ENCODE data around the gene TOR1AIP1. TPM values are rescaled to one million over a fixed set of nuclear protein-coding genes. Genes with fewer than 3 reads are reported as not detected.

Gene TOR1AIP1
- total and polyA plus RNA-seq, 5 experiments from 2014 or later = 46.9 to 63.0 (median 55.1) TPM

DNA sequence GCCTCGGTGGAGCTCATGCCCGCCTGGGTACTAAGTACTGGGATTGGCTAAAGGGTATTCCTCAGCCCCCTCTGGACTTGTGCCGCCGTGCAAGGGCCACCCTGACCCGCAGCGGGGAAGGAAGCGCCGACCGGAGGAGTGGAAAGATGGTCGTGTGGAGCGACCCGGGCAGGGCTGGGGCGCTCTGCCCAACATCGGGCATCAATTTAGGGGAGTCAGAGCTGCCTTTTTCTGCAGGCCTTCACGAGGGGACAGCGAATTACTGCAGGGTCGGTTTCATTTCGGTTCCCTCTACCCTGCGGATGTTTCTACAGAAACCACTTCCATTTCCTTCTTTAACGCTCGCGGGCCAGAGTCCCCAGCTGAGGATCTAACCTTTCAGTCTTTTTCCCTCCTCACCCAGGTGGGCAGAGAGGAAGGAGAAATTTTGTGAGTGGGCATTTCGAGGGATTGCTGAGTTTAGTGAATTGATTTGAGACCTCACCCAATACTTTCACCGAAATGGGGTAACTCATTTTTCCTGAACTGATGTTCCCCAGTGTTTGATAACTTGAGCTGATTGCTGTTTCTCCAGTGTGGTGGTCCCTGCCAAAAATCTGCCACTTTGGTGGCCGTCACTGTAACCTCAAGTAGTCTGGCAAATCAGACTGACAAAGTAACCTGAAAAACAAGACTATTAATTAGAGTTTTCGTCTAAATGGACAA lies 1.1 kb downstream of the TOR1AIP1 start:
- POLR2A ChIA-PET = interaction anchor here (0.5 to 7.9 kb wide), 19 partner anchors 9 to 1222 kb away, joined by 3 to 140 read pairs (median 4); partner anchors contain the start of genes ACBD6, CEP350, QSOX1 and SOAT1
- H3K36me3 Mint-ChIP-seq = peaks cover 0 to 35% (median 8%) of the 10 kb centered on the region in 3 donors

DNA sequence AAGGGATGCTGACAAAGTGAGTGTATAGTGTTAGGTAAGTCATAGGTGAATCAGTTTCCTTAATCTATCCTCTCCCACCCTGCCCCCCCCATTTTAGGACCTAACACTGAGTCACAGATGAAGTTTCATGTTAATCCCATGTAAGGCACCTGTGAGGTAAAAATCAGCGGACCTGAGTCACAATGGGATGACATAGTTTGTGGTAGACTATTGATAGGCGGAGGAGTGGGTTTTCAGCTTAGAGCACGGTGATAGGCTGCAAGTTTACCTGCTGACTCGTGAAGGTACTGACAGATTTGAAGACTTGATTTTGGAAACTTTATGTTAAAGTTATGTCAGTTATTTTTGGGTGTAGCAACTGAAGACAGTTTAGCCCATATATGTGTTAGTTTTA lies 1.7 kb downstream of the TOR1AIP1 start:
- ATAC-seq = peak; percentile 25 to 51
- Mint-ChIP-seq H3K4me1 (peaks cover 15 to 70% (median 52%) of the 10 kb centered on the region in 4 donors), H3K9me3 (no peaks in the 10 kb centered on the region), H3K27me3 (no peaks in the 10 kb centered on the region), H3K27ac (peak overlapping the region; percentile 99 to 100 (median 100)), H3K36me3 (peaks cover 0 to 37% (median 8%) of the 10 kb centered on the region in 3 donors), H3K4me3 (peak overlapping the region; percentile 91 to 100 (median 95))
- POLR2A ChIA-PET = interaction anchor here (1.0 to 7.9 kb wide), 9 partner anchors 9 to 619 kb away, joined by 3 to 140 read pairs (median 11); partner anchors contain the start of genes ACBD6, CEP350, QSOX1 and SOAT1
- peak; percentile 20 to 72 (median 64) for DNase-seq

More for the DNA sequence above, 1.1 kb downstream of the TOR1AIP1 start:
- peak overlapping the region; percentile 91 to 100 (median 95) for H3K4me3 Mint-ChIP-seq
- no peaks in the 10 kb centered on the region for H3K9me3 Mint-ChIP-seq
- ATAC-seq (peak; percentile 22 to 31), DNase-seq (peak in 5 of 10 donors; percentile 4 to 71 (median 44))
- peaks cover 15 to 67% (median 54%) of the 10 kb centered on the region in 4 donors for H3K4me1 Mint-ChIP-seq
- no peaks in the 10 kb centered on the region for H3K27me3 Mint-ChIP-seq
- H3K27ac Mint-ChIP-seq = peak overlapping the region; percentile 99 to 100 (median 100)

GRCh38 chr1:179888071-179888470 lies 6.0 kb downstream of the TOR1AIP1 start:
- DNase-seq (no peak), ATAC-seq (no peak)
- Mint-ChIP-seq H3K27me3 (no peaks in the 10 kb centered on the region), H3K36me3 (peaks cover 0 to 73% (median 10%) of the 10 kb centered on the region in 3 donors), H3K9me3 (no peaks in the 10 kb centered on the region), H3K4me3 (peak overlapping the region in 8 of 10 donors; percentile 0 to 64 (median 24)), H3K27ac (peak overlapping the region in 4 of 10 donors; percentile 10 to 66 (median 42)), H3K4me1 (peaks cover 7 to 67% (median 37%) of the 10 kb centered on the region in 4 donors)
- POLR2A ChIA-PET = no interaction called here

DNA sequence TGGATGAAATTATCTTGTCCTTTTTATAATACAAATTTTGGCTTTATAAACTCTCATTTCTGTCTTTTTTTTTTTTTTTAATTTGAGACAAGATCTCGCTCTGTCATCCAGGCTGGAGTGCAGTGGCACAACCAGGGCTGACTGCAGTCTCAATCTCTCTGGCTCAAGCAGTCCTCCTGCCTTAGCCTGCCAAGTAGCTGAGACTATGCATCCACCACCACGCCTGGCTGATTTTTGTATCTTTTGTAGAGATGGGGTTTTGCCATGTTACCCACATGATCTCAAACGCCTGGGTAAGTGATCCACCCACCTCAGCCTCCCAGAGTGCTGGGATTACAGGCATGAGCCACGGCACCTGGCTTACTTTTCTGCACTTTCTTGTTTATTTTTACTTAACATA lies 7.5 kb downstream of the TOR1AIP1 start:
- ATAC-seq = no peak
- H3K27ac Mint-ChIP-seq = no peak overlapping the region
- H3K27me3 Mint-ChIP-seq = no peaks in the 10 kb centered on the region
- H3K9me3 Mint-ChIP-seq = no peaks in the 10 kb centered on the region
- H3K36me3 Mint-ChIP-seq = peaks cover 0 to 81% (median 10%) of the 10 kb centered on the region in 3 donors
- no peak for DNase-seq
- H3K4me3 Mint-ChIP-seq = no peak overlapping the region
- H3K4me1 Mint-ChIP-seq = peaks cover 6 to 54% (median 33%) of the 10 kb centered on the region in 4 donors
- POLR2A ChIA-PET = no interaction called here

GRCh38 chr1:179910934-179911333 lies 28.8 kb downstream of the TOR1AIP1 start:
- Mint-ChIP-seq H3K36me3 (peaks cover 0 to 82% (median 23%) of the 10 kb centered on the region in 3 donors), H3K27ac (peak overlapping the region in 7 of 10 donors; percentile 15 to 78 (median 58)), H3K4me1 (peaks cover 5 to 11% (median 8%) of the 10 kb centered on the region in 4 donors), H3K9me3 (no peaks in the 10 kb centered on the region), H3K27me3 (no peaks in the 10 kb centered on the region), H3K4me3 (no peak overlapping the region)
- POLR2A ChIA-PET = interaction anchor here (0.5 to 0.6 kb wide), 2 partner anchors 31 to 545 kb away, joined by 3 to 4 read pairs; no protein-coding TSS in a partner anchor
- DNase-seq (no peak), ATAC-seq (no peak)

- ATAC-seq = no peak
- Mint-ChIP-seq H3K4me3 (no peak overlapping the region), H3K4me1 (peaks cover 5 to 11% (median 7%) of the 10 kb centered on the region in 4 donors), H3K27ac (peak overlapping the region in 6 of 10 donors; percentile 24 to 74 (median 40)), H3K9me3 (no peaks in the 10 kb centered on the region), H3K27me3 (no peaks in the 10 kb centered on the region), H3K36me3 (peaks cover 0 to 83% (median 21%) of the 10 kb centered on the region in 3 donors)
- POLR2A ChIA-PET = interaction anchor here (0.7 kb wide), 1 partner anchor 127 kb away, joined by 3 read pairs; no protein-coding TSS in a partner anchor
- no peak for DNase-seq
Observed at GRCh38 chr1:179911812-179912211, 29.7 kb downstream of the TOR1AIP1 start.

DNA sequence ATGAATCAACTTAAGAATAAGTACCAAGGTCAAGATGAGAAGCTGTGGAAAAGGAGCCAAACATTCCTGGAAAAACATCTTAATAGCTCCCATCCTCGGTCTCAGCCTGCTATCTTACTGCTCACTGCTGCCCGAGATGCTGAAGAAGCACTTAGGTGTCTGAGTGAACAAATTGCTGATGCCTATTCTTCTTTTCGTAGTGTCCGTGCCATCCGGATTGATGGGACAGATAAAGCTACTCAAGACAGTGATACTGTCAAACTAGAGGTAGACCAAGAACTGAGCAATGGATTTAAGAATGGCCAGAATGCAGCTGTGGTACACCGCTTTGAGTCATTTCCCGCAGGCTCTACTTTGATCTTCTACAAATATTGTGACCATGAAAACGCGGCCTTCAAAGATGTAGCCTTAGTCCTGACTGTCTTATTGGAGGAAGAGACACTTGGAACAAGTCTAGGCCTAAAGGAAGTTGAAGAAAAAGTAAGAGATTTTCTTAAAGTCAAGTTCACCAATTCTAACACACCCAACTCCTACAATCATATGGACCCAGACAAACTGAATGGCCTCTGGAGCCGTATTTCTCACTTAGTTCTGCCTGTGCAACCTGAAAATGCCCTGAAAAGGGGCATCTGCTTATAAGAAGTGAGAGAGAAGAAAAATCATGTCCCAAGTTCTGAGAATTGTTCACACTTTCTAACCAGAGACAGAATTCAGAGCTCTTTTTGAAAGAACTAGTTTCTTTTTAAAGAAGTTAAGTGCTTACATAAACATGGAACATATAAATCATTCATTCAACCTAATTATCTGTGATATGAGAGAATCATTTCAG lies 35.7 kb downstream of the TOR1AIP1 start:
- H3K4me1 Mint-ChIP-seq = peaks cover 0 to 10% (median 2%) of the 10 kb centered on the region in 4 donors
- no peaks in the 10 kb centered on the region for H3K27me3 Mint-ChIP-seq
- ATAC-seq (no peak), DNase-seq (no peak)
- no peak overlapping the region for H3K4me3 Mint-ChIP-seq
- H3K36me3 Mint-ChIP-seq = peaks cover 0 to 71% (median 16%) of the 10 kb centered on the region in 3 donors
- POLR2A ChIA-PET = no interaction called here
- H3K9me3 Mint-ChIP-seq = no peaks in the 10 kb centered on the region
- peak overlapping the region in 5 of 10 donors; percentile 10 to 62 (median 29) for H3K27ac Mint-ChIP-seq

DNA sequence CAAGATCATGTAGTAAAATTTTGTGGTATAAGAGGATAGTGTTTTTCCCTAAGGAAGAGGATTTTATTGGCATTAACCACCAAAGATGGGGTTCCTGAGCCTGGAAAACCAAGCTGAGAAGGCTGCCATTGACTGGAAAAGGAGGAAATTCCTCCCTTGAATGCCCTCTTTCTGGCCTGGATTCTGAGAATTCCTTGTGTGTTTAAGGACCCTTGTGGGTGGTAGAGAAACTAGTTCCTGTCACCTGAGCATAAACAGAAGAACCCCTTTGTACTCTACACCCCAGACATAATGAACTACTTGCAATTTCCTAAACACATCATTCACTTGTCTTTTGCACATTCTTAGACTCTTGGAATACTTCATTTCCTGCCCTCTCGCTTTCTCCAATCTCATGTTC lies 39.4 kb downstream of the TOR1AIP1 start:
- no peaks in the 10 kb centered on the region for H3K9me3 Mint-ChIP-seq
- peaks cover 0 to 10% (median 2%) of the 10 kb centered on the region in 4 donors for H3K4me1 Mint-ChIP-seq
- no peak for ATAC-seq
- no peak overlapping the region for H3K4me3 Mint-ChIP-seq
- H3K27me3 Mint-ChIP-seq = no peaks in the 10 kb centered on the region
- no peak for DNase-seq
- H3K36me3 Mint-ChIP-seq = peaks cover 0 to 45% (median 12%) of the 10 kb centered on the region in 3 donors
- peak overlapping the region in 6 of 10 donors; percentile 7 to 75 (median 40) for H3K27ac Mint-ChIP-seq
- POLR2A ChIA-PET = no interaction called here

DNA sequence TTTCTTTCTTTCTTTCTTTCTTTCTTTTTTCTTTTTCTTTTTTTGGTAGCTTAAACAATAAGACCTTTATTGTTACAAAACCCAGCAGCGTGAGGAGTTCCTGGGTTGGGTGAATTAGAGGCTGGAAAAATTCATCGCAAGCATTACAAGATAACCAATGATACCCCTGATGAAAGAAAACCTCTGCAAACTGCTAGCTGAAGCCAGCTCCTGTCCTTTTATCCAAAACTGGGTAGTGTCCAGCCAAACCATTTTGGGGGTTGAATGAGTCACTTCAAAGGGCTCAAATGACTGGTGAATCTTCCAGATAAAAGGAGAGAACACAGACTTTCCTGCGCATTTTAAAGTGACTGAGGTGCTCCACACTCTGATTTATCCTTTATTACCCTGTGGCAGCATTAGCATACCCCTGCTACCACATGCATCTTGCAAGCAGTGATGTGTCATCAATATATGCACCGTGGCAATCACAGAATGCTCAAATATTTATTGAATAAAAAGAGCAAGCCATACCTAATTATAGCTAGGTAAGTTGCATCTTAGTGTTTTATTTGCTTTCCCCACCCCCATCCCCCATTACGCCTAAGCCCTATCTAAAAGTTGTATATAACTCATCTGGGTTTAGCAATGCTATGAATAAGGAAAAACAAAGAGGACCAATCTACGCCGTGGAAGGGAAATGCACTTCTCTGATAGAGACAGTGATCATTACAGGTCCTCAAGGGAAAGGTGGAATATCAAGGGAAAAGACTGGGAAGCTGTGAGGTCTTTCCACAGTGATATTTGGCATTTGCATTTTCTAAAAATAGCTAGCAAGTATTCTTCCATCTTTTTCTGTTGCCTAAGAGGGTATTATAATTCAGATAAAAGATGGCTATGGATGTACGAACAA lies 40.1 kb downstream of the TOR1AIP1 start:
- no peak for ATAC-seq
- peak overlapping the region in 5 of 10 donors; percentile 7 to 75 (median 44) for H3K27ac Mint-ChIP-seq
- H3K4me3 Mint-ChIP-seq = no peak overlapping the region
- no peak for DNase-seq
- no peaks in the 10 kb centered on the region for H3K9me3 Mint-ChIP-seq
- H3K27me3 Mint-ChIP-seq = no peaks in the 10 kb centered on the region
- H3K4me1 Mint-ChIP-seq = peaks cover 0 to 10% (median 2%) of the 10 kb centered on the region in 4 donors
- H3K36me3 Mint-ChIP-seq = peaks cover 0 to 39% (median 11%) of the 10 kb centered on the region in 3 donors
- POLR2A ChIA-PET = no interaction called here

GRCh38 chr1:179923029-179923428 lies 40.9 kb downstream of the TOR1AIP1 start:
- Mint-ChIP-seq H3K27ac (peak overlapping the region in 2 of 10 donors; percentile 20 to 38), H3K9me3 (no peaks in the 10 kb centered on the region), H3K4me3 (no peak overlapping the region), H3K4me1 (peaks cover 0 to 5% (median 1%) of the 10 kb centered on the region in 4 donors), H3K27me3 (no peaks in the 10 kb centered on the region), H3K36me3 (peaks cover 0 to 31% (median 3%) of the 10 kb centered on the region in 3 donors)
- no peak for DNase-seq
- no peak for ATAC-seq
- POLR2A ChIA-PET = no interaction called here

DNA sequence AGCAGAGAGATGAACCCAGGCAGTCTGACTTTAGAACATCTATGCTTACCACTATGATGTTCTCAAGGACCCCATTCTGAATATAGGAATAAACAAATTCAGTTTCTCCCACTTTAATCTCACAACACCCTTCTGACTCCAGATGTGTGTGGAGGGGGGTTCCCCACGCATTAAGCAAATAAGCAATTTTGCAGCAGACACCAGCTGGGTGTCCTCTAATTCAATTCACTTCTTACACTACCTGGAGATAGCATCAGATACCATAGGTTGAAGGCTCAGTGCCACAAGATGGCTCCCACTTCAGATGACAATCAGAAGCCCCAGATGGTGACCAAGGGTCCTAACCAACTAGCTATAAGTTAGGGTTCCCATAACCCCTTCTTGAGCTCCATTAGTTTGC lies 42.2 kb downstream of the TOR1AIP1 start:
- H3K27ac Mint-ChIP-seq = no peak overlapping the region
- H3K27me3 Mint-ChIP-seq = no peaks in the 10 kb centered on the region
- no peak overlapping the region for H3K4me3 Mint-ChIP-seq
- DNase-seq (no peak), ATAC-seq (no peak)
- peaks cover 0 to 18% (median 0%) of the 10 kb centered on the region in 3 donors for H3K36me3 Mint-ChIP-seq
- POLR2A ChIA-PET = no interaction called here
- H3K9me3 Mint-ChIP-seq = no peaks in the 10 kb centered on the region
- H3K4me1 Mint-ChIP-seq = peaks cover 0 to 5% (median 0%) of the 10 kb centered on the region in 4 donors
